22Rv1 (cell line): ENCODE data around the gene TYR.
"Not testable (repeated sequence)": the region's sequence is repeated elsewhere in the genome, so short reads cannot be mapped to it uniquely, and the experiment has no call there.

Source experiments
- H3K27ac ChIP-seq: fragments of 450-650 bp; 2 replicates; pipeline ENCODE4 v1.5.1; 2017
- CTCF ChIP-seq: fragments of 450-650 bp; IDR thresholded peaks from 2 replicates; pipeline ENCODE4 v1.5.1; 2017; ENCODE audit warnings: mild to moderate bottlenecking
- ZFX ChIP-seq: fragments of 450-650 bp; IDR thresholded peaks from 2 replicates; pipeline ENCODE4 v1.6.1; 2017; ENCODE audit warnings: antibody characterized with exemption, borderline replicate concordance

The TYR gene

GRCh38 chr11:89267660-89268302, 90.1 kb downstream of the TYR start:
- no peak overlapping the region for H3K27ac ChIP-seq
- TF ChIP-seq ZFX (no peak), CTCF (no peak)

GRCh38 chr11:89272540-89273088, 94.9 kb downstream of the TYR start:
- not testable (repeated sequence) for H3K27ac ChIP-seq

GRCh38 chr11:89273220-89273619, 95.5 kb downstream of the TYR start:
- H3K27ac ChIP-seq, result not testable (repeated sequence)

DNA sequence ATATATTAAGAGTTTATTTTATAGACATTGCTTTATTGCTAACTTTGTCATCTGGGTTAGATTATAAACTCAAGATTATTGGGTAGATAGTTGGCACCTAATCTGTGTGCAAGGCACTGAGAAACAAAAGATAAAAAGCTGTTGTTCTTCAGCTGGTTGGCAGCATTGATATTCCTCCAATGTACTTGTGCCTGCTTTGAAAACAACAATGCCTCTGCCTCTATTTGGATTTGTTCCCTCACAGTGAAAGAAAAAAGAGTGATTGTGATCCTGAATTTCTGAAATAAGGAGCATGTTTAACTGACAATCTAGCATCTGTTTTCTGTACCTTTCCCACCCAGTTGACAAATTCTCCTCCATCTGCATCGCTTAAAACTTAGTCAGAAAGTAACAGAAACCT, 98.3 kb downstream of the TYR start:
- H3K27ac ChIP-seq, result no peak overlapping the region
- TF ChIP-seq CTCF (no peak), ZFX (no peak)

- no peak for TF ChIP-seq CTCF
- no peak for TF ChIP-seq ZFX
- no peak overlapping the region for H3K27ac ChIP-seq
Observed at GRCh38 chr11:89279176-89279575, 101.5 kb downstream of the TYR start.

DNA sequence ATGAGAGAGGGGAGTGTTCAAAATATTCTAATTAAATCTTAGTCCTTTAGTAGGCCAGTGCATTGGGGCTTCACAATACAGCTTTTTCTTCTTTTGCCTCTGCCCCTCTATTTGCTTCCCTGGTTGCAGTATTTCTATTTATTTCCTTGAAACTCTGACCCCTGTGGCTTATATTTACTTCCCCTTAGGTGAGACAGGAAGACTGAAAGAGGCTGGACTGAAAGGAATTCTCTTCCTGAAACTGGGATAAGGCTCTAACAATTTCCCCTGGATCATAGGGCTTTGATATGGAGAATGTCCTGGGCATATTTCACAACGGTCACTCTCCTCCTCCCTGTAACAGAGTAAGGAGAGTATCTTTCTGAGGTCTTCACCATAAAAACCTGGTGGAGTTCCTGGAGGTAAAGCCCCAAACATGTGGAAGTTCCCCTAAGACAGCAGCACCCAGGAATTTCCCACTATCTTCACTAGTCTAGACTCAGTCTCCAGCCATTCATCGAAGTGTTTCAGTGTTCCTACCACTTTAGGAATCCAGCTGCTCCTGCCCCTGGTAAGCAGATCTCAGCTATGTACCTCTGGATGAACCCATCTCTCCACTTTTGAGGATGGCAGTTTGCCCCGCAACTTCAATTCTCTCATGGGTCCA, 103.5 kb downstream of the TYR start:
- H3K27ac ChIP-seq, result not testable (repeated sequence)

- not testable (repeated sequence) for H3K27ac ChIP-seq
Observed at GRCh38 chr11:89286601-89287000, 108.9 kb downstream of the TYR start.

DNA sequence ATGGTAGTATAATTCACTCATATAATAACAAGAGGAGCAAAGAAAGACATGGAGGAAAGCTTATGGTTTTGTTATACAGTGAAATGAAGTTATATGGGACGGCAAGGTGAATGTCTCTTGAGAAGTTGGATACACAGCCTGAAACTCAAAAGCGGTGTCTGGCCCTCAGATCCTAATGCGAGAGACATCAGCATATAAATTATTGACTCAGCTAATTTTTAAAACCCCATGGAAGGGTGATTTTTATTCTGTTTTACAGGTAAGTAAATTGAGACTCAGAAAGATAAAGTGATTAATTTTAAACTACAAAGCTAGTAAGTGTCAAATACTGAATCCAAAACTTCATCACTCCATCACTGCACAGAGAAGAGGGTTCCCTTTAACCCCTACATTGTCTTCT, 110.3 kb downstream of the TYR start:
- H3K27ac ChIP-seq, result not testable (repeated sequence)

- TF ChIP-seq ZFX, result no peak
- no peak for TF ChIP-seq CTCF
Observed at GRCh38 chr11:89293965-89294679, 116.4 kb downstream of the TYR start.

DNA sequence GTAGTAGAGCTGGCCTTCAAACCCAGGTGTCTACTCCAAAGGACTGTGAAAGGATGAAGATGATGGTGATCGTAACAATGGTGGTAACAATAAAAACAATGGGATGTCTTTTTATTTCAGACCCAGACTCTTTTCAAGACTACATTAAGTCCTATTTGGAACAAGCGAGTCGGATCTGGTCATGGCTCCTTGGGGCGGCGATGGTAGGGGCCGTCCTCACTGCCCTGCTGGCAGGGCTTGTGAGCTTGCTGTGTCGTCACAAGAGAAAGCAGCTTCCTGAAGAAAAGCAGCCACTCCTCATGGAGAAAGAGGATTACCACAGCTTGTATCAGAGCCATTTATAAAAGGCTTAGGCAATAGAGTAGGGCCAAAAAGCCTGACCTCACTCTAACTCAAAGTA, 117.3 kb downstream of the TYR start:
- H3K27ac ChIP-seq, result not testable (repeated sequence)

More at GRCh38 chr11:89293965-89294679, 116.4 kb downstream of the TYR start:
- H3K27ac ChIP-seq, result no peak overlapping the region

- not testable (repeated sequence) for H3K27ac ChIP-seq
Observed at GRCh38 chr11:89303029-89303428, 125.4 kb downstream of the TYR start.

DNA sequence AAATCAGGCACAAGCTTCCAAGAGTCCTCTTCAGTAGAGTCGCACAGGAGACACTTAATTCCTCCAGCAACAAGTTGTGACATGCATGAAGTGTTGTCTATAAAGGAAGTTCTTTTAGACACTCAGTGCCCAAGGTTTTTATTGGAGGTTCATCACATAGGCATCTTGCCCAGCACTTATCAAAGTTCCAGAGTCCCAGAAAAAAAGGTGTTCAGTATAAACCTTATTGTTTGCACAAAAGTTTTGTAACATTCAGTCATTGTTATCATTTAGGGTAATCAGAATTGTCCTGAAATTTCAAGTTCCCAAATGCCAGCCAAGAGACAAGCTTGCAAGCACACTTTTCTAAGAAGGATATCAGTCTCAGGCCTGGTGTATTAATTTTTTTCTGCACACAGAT, 130.6 kb downstream of the TYR start:
- H3K27ac ChIP-seq, result not testable (repeated sequence)

DNA sequence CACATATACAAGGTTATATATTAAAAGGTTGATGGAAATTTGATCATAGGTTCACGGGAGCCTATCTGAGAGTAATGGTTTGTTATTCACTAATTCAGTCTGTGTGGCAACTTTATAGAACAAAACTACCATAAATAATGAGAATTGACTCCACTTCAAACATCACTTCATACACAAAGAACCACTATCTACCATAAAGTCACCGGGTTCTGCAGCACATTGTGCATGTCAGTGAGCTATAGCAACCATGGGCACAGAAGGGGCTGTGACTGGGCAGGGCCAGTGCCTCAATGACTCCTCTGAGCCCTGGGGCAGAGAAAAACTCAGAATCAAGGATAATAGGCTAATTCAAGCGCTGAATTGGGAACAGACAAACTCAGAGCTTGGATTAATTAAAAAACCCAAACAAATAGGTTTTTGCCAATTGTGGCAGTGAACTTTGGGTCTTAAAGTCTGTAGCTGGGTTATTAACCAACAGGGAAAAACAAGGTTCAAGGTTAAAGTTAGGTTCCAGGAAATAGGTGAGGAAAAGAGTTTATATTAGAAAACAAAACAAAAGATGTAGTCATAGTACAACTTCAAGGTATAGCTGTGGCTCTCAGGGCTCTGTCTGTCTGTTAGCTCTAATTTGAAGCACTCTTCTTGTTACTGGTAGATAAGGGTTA, 131.8 kb downstream of the TYR start:
- H3K27ac ChIP-seq, result not testable (repeated sequence)

GRCh38 chr11:89310607-89311006, 132.9 kb downstream of the TYR start:
- H3K27ac ChIP-seq, result not testable (repeated sequence)
